GM23248 (cell line): Measurements from ENCODE around the gene FBXL5. TPM values are rescaled to one million over a fixed set of nuclear protein-coding genes. Genes with fewer than 3 reads are reported as not detected.

Experiments
- DNase-seq: peaks from one replicate; pipeline ENCODE4 v3.0.0-alpha.2; 2015
- H2AFZ ChIP-seq: fragments of 200-600 bp; sonication (generic); 2 replicates; pipeline ENCODE4 v1.6.1; 2016; ENCODE audit warnings: antibody characterized with exemption
- H3F3A ChIP-seq: fragments of 200-600 bp; sonication (generic); 2 replicates; pipeline ENCODE4 v1.6.1; 2016; ENCODE audit warnings: mild to moderate bottlenecking, antibody characterized with exemption, mixed run types; ENCODE audit not compliant: insufficient read depth
- H3K27ac ChIP-seq: fragments of 200-600 bp; sonication (generic); 2 replicates; pipeline ENCODE4 v1.5.1; 2016; ENCODE audit warnings: mild to moderate bottlenecking
- H3K27me3 ChIP-seq: fragments of 200-600 bp; sonication (generic); replicated peaks from 2 replicates; pipeline ENCODE4 v1.6.1; 2016; ENCODE audit warnings: mild to moderate bottlenecking; ENCODE audit not compliant: insufficient read depth
- H3K36me3 ChIP-seq: fragments of 200-600 bp; sonication (generic); 2 replicates; pipeline ENCODE4 v1.6.1; 2016; ENCODE audit warnings: low read depth, mild to moderate bottlenecking
- H3K4me1 ChIP-seq: fragments of 200-600 bp; sonication (generic); 2 replicates; pipeline ENCODE4 v1.6.1; 2016; ENCODE audit warnings: mild to moderate bottlenecking; ENCODE audit not compliant: insufficient read depth
- H3K4me2 ChIP-seq: fragments of 200-600 bp; sonication (generic); one replicate; pipeline ENCODE4 v1.6.1; 2016; ENCODE audit warnings: mild to moderate bottlenecking; ENCODE audit not compliant: unreplicated experiment
- H3K4me3 ChIP-seq: fragments of 200-600 bp; sonication (generic); 2 replicates; pipeline ENCODE4 v1.5.1; 2016; ENCODE audit warnings: mild to moderate bottlenecking
- H3K79me2 ChIP-seq: fragments of 200-600 bp; sonication (generic); 2 replicates; pipeline ENCODE4 v1.6.1; 2016; ENCODE audit warnings: mild to moderate bottlenecking; ENCODE audit not compliant: insufficient read depth
- H3K9ac ChIP-seq: fragments of 200-600 bp; sonication (generic); 2 replicates; pipeline ENCODE4 v1.6.1; 2016; ENCODE audit warnings: mild to moderate bottlenecking
- H3K9me2 ChIP-seq: fragments of 200-600 bp; sonication (generic); 2 replicates; pipeline ENCODE4 v1.6.1; 2016; ENCODE audit warnings: mixed run types, mild to moderate bottlenecking, moderate library complexity; ENCODE audit not compliant: insufficient read depth
- H3K9me3 ChIP-seq: fragments of 200-600 bp; sonication (generic); one replicate; pipeline ENCODE4 v1.6.1; 2017; ENCODE audit warnings: low read depth
- H4K20me1 ChIP-seq: fragments of 200-600 bp; sonication (generic); 2 replicates; pipeline ENCODE4 v1.6.0; 2016; ENCODE audit not compliant: insufficient read depth
- EZH2 ChIP-seq: fragments of 200-600 bp; sonication (generic); IDR thresholded peaks from 2 replicates; pipeline ENCODE4 v1.6.1; 2018; ENCODE audit warnings: antibody characterized with exemption, mild to moderate bottlenecking; ENCODE audit not compliant: insufficient read depth, poor library complexity, severe bottlenecking
- EZH2phosphoT487 ChIP-seq: fragments of 200-600 bp; sonication (generic); IDR thresholded peaks from 2 replicates; pipeline ENCODE4 v1.6.1; 2018; ENCODE audit warnings: antibody characterized with exemption, moderate library complexity, mild to moderate bottlenecking, low read depth; ENCODE audit not compliant: insufficient read depth
- WGBS, 2 experiments: methylation state at CpG; one replicate each; pipeline ENCODE4 v1.1.6; 2015 to 2017; ENCODE audit warnings: low lambda C conversion rate in 2 of 2, low coverage in 1 of 2; ENCODE audit errors: missing lambda C conversion rate in 2 of 2; 5-methylcytosine and 5-hydroxymethylcytosine counted together
- in situ Hi-C: fragments of 300-500 bp; cut with MboI; formaldehyde crosslinking; loops from 2 replicates; pipeline ENCODE4 v1.15.0; 2020
- polyA plus RNA-seq: library from polyadenylated mRNA; unstranded; fragments of >200 nt; fragmentation: Nextera tagmentation; extraction: Ambion mirVana; gene quantifications from 2 replicates; pipeline ENCODE4 v1.2.1, GENCODE V29; 2016
- total RNA-seq: library from RNA; depleted of rRNA; stranded (reverse); fragments of >200 nt; shearing (Covaris generic); gene quantifications from 2 replicates; pipeline ENCODE4 v1.2.3, GENCODE V29; 2014

FBXL5 gene
- total and polyA plus RNA-seq, 2 experiments from 2014 or later: 55.6 to 82.7 TPM

GRCh38 chr4:15612136-15612535 lies 43.0 kb downstream of the FBXL5 start:
- Histone ChIP-seq H3F3A (no peaks in the 10 kb centered on the region), H3K9me3 (no peaks in the 10 kb centered on the region), H3K4me1 (no peaks in the 10 kb centered on the region), H3K9ac (no peak overlapping the region), H3K27me3 (no peaks in the 10 kb centered on the region), H3K79me2 (peaks cover 89% of the 10 kb centered on the region), H3K4me2 (no peak overlapping the region), H3K9me2 (no peaks in the 10 kb centered on the region), H4K20me1 (no peaks in the 10 kb centered on the region; the same call in 1 of the 2 replicates), H3K4me3 (no peak overlapping the region), H2AFZ (no peak overlapping the region), H3K36me3 (peaks cover 15% of the 10 kb centered on the region), H3K27ac (no peak overlapping the region)
- WGBS, 2 experiments: 98 to 99% methylated on average over 2 of the region's 2 CpGs
- in situ Hi-C loops: no loop called here
- TF ChIP-seq EZH2 (no peak), EZH2phosphoT487 (no peak)
- DNase-seq: no peak

GRCh38 chr4:15610855-15611254 lies 44.3 kb downstream of the FBXL5 start:
- H3K9me3 ChIP-seq: no peaks in the 10 kb centered on the region
- H3K4me1 ChIP-seq: no peaks in the 10 kb centered on the region
- 96 to 99% methylated on average over 2 of the region's 2 CpGs for WGBS, 2 experiments
- H3K27ac ChIP-seq: no peak overlapping the region
- no peaks in the 10 kb centered on the region for H3K9me2 ChIP-seq
- H2AFZ ChIP-seq: no peak overlapping the region
- no peak overlapping the region for H3K9ac ChIP-seq
- in situ Hi-C loops: no loop called here
- no peak for TF ChIP-seq EZH2
- TF ChIP-seq EZH2phosphoT487: no peak
- H3K36me3 ChIP-seq: peaks cover 16% of the 10 kb centered on the region
- no peaks in the 10 kb centered on the region for H4K20me1 ChIP-seq
- no peak overlapping the region for H3K4me2 ChIP-seq
- H3K4me3 ChIP-seq: no peak overlapping the region
- no peak for DNase-seq
- H3K79me2 ChIP-seq: peaks cover 77% of the 10 kb centered on the region
- no peaks in the 10 kb centered on the region for H3F3A ChIP-seq
- H3K27me3 ChIP-seq: no peaks in the 10 kb centered on the region

- Histone ChIP-seq H3K9ac (no peak overlapping the region), H3K4me2 (no peak overlapping the region), H3K36me3 (peaks cover 44% of the 10 kb centered on the region), H3K27me3 (no peaks in the 10 kb centered on the region), H3K4me3 (no peak overlapping the region), H2AFZ (no peak overlapping the region), H3K9me3 (no peaks in the 10 kb centered on the region), H3F3A (no peaks in the 10 kb centered on the region), H3K4me1 (no peaks in the 10 kb centered on the region), H4K20me1 (no peaks in the 10 kb centered on the region; the same call in 1 of the 2 replicates), H3K9me2 (no peaks in the 10 kb centered on the region), H3K27ac (no peak overlapping the region), H3K79me2 (peaks cover 35% of the 10 kb centered on the region)
- in situ Hi-C loops: no loop called here
- DNase-seq: no peak
- TF ChIP-seq EZH2 (no peak), EZH2phosphoT487 (no peak)
- WGBS, 2 experiments: 96 to 98% methylated on average over 5 of the region's 5 CpGs
These were observed 49.6 kb downstream of the FBXL5 start for GRCh38 chr4:15605537-15605936.

- no peaks in the 10 kb centered on the region for H3K4me1 ChIP-seq
- no peaks in the 10 kb centered on the region for H3K9me2 ChIP-seq
- no peaks in the 10 kb centered on the region for H3K27me3 ChIP-seq
- no peak for DNase-seq
- H3K9me3 ChIP-seq: no peaks in the 10 kb centered on the region
- no peak overlapping the region for H3K4me2 ChIP-seq
- TF ChIP-seq EZH2 (no peak), EZH2phosphoT487 (no peak)
- in situ Hi-C loops: no loop called here
- H3K27ac ChIP-seq: no peak overlapping the region
- no peak overlapping the region for H3K9ac ChIP-seq
- H3K36me3 ChIP-seq: peaks cover 41% of the 10 kb centered on the region
- H2AFZ ChIP-seq: no peak overlapping the region
- H3F3A ChIP-seq: 0 out of 2 replicates have a peak, but pooled peaks cover 8% of the 10 kb centered on the region
- 96 to 97% methylated on average over 2 of the region's 2 CpGs for WGBS, 2 experiments
- peaks cover 6% of the 10 kb centered on the region; the same call in 1 of the 2 replicates for H3K79me2 ChIP-seq
- no peaks in the 10 kb centered on the region; the same call in 1 of the 2 replicates for H4K20me1 ChIP-seq
- H3K4me3 ChIP-seq: no peak overlapping the region
These were observed 53.3 kb downstream of the FBXL5 start for GRCh38 chr4:15601862-15602261.

GRCh38 chr4:15600176-15600575 lies 55.0 kb downstream of the FBXL5 start:
- H3K4me3 ChIP-seq: no peak overlapping the region
- no peak for DNase-seq
- in situ Hi-C loops: no loop called here

More at GRCh38 chr4:15600176-15600575, 55.0 kb downstream of the FBXL5 start:
- no peak overlapping the region for H2AFZ ChIP-seq
- H3K36me3 ChIP-seq: peaks cover 44% of the 10 kb centered on the region
- H3K9me3 ChIP-seq: no peaks in the 10 kb centered on the region
- no peaks in the 10 kb centered on the region for H3K27me3 ChIP-seq
- H3K79me2 ChIP-seq: no peaks in the 10 kb centered on the region
- no peaks in the 10 kb centered on the region for H3K4me1 ChIP-seq
- no peaks in the 10 kb centered on the region for H3K9me2 ChIP-seq
- H3K9ac ChIP-seq: no peak overlapping the region
- 0 out of 2 replicates have a peak, but pooled peaks cover 8% of the 10 kb centered on the region for H3F3A ChIP-seq
- no peak overlapping the region for H3K27ac ChIP-seq
- no peaks in the 10 kb centered on the region for H4K20me1 ChIP-seq
- TF ChIP-seq EZH2phosphoT487 (no peak), EZH2 (no peak)
- H3K4me2 ChIP-seq: no peak overlapping the region
- WGBS, 2 experiments: 91 to 93% methylated on average over 3 of the region's 3 CpGs
